ENCODE measurements around the gene SYT12. TPM values are rescaled to one million over a fixed set of nuclear protein-coding genes. Genes with fewer than 3 reads are reported as not detected.
A peak's percentile ranks its signal among the peaks of the same experiment; 100 is the strongest.

SYT12 gene
- total RNA-seq, 6 experiments from 2014 or later = not detected

GRCh38 chr11:67066333-67066709 lies 43.4 kb downstream of the SYT12 start:
- no peaks in the 10 kb centered on the region for H3K36me3 Mint-ChIP-seq (ENCODE audit: low read depth)
- H3K27ac Mint-ChIP-seq = no peak overlapping the region
- no peak overlapping the region for H3K4me3 Mint-ChIP-seq
- H3K4me1 Mint-ChIP-seq (ENCODE audit: low read depth) = no peaks in the 10 kb centered on the region
- no peaks in the 10 kb centered on the region for H3K9me3 Mint-ChIP-seq
- TF ChIP-seq CTCF (IDR thresholded peaks at IDR 0.05) = no peak
- H3K27me3 Mint-ChIP-seq (ENCODE audit: insufficient read depth) = peaks cover 9% of the 10 kb centered on the region; the same call in 1 of the 2 replicates
- no peak for DNase-seq

DNA sequence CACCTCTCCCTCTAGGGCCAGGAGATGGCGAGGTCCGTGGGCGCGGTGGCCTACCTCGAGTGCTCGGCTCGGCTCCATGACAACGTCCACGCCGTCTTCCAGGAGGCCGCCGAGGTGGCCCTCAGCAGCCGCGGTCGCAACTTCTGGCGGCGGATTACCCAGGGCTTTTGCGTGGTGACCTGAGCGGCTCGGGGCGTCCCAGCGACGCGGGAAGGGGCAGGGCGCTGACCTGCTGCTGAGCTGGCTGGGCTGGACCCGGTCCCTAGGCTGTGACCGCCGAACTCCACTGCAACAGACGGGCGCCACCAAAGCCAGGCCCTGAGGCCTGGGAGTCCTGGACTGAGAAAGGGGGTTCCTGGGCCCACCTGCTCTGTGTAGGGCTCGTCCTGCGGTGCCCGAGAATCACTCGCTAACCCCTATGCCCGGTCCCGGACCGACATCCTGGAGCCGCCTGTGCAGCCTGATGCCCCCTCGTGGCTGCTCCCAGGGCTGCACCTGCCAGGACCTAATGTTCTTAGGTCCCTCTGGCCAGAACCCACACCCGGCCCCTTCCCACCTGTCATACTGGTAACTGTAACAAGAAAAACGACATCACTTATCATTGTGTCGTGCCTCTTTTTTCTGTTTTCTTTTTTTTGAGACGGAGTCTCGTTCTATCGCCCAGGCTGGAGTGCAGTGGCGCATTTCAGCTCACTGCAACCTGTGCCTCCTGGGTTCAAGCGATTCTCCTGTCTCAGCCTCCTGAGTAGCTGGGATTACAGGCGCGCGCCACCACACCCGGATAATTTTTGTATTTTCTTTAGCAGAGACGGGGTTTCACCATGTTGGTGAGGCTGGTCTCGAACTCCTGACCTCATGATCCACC lies 48.7 kb downstream of the SYT12 start:
- TF ChIP-seq CTCF (IDR thresholded peaks at IDR 0.05) = peak; percentile 86
- DNase-seq = no peak
- no peaks in the 10 kb centered on the region for H3K36me3 Mint-ChIP-seq (ENCODE audit: low read depth)
- H3K27me3 Mint-ChIP-seq (ENCODE audit: insufficient read depth) = peaks cover 13% of the 10 kb centered on the region; the same call in 1 of the 2 replicates
- no peaks in the 10 kb centered on the region for H3K9me3 Mint-ChIP-seq
- H3K4me1 Mint-ChIP-seq (ENCODE audit: low read depth) = no peaks in the 10 kb centered on the region
- no peak overlapping the region for H3K27ac Mint-ChIP-seq
- no peak overlapping the region for H3K4me3 Mint-ChIP-seq

GRCh38 chr11:67072295-67072694 lies 49.4 kb downstream of the SYT12 start:
- no peaks in the 10 kb centered on the region for H3K9me3 Mint-ChIP-seq
- H3K27ac Mint-ChIP-seq = no peak overlapping the region
- DNase-seq = no peak
- peaks cover 11% of the 10 kb centered on the region; the same call in 1 of the 2 replicates for H3K27me3 Mint-ChIP-seq (ENCODE audit: insufficient read depth)
- H3K4me3 Mint-ChIP-seq = no peak overlapping the region
- no peak for TF ChIP-seq CTCF (IDR thresholded peaks at IDR 0.05)
- no peaks in the 10 kb centered on the region for H3K4me1 Mint-ChIP-seq (ENCODE audit: low read depth)
- H3K36me3 Mint-ChIP-seq (ENCODE audit: low read depth) = no peaks in the 10 kb centered on the region

DNA sequence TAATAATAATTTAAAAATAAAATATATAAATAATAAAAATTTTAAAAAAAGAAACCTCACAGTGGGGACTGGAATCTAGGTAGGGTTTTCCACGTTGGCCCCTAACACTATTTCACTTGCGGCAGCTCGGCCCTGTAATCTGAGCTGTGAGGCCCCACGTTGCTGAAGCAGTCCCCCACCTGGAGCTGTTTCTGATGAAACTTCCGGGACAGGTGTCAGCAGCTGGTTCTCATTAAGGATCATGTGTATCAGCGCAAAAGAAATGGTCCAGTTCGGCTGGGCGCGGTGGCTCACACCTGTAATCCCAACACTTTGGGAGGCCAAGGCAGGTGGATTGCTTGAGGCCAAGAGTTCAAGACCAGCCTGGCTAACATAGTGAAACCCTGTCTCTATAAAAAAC lies 51.0 kb downstream of the SYT12 start:
- Mint-ChIP-seq H3K4me1 (ENCODE audit: low read depth) (peaks cover 8% of the 10 kb centered on the region), H3K4me3 (no peak overlapping the region), H3K9me3 (no peaks in the 10 kb centered on the region), H3K36me3 (ENCODE audit: low read depth) (no peaks in the 10 kb centered on the region), H3K27me3 (ENCODE audit: insufficient read depth) (peaks cover 9% of the 10 kb centered on the region), H3K27ac (no peak overlapping the region)
- no peak for DNase-seq
- TF ChIP-seq CTCF (IDR thresholded peaks at IDR 0.05) = no peak

DNA sequence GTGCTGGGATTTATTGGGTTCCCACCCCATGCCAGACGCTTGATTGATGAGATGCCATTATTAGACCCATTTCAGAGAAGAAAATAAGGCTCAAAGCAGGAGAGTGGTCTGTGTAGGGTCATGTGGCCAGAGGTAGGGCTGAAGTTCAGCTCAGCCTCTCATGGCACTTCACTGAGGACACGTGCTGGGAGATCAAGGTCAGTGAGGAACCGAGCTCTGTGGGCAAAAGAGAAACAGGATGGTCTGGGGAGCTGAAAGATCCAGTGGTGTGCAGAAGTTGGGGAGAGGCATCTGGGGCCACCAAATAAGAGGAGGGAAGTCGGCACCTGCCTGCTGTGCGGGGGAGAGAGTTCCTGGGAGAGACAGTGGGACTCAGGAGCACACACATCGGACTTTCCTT lies 53.3 kb downstream of the SYT12 start:
- Mint-ChIP-seq H3K4me3 (no peak overlapping the region), H3K27ac (no peak overlapping the region), H3K36me3 (ENCODE audit: low read depth) (no peaks in the 10 kb centered on the region), H3K9me3 (no peaks in the 10 kb centered on the region), H3K4me1 (ENCODE audit: low read depth) (peaks cover 13% of the 10 kb centered on the region), H3K27me3 (ENCODE audit: insufficient read depth) (peaks cover 7% of the 10 kb centered on the region)
- no peak for TF ChIP-seq CTCF (IDR thresholded peaks at IDR 0.05)
- DNase-seq = no peak
